Endothelial cell of umbilical vein (primary cell): Measurements from ENCODE around the gene ZC3H7A. TPM values are rescaled to one million over a fixed set of nuclear protein-coding genes. Genes with fewer than 3 reads are reported as not detected.
A peak's percentile ranks its signal among the peaks of the same experiment; 100 is the strongest.

ENCODE experiments used
- BruUV-seq: library from RNA; stranded (reverse); fragments of 400-500 nt; replicated peaks from 2 replicates; lab custom pipeline; 2021; lab: Mats Ljungman, UMichigan
- CTCF ChIA-PET: fragments of 300-600, 350-600 bp; sonication (Branson Sonifier 250); formaldehyde crosslinking; loops from one replicate; lab custom pipeline; 2021; ENCODE audit warnings: antibody characterized with exemption, inconsistent platforms; lab: Charles Lee
- POLR2A ChIA-PET: fragments of 300-600, 350-600 bp; sonication (Branson Sonifier 250); formaldehyde crosslinking; loops from one replicate; lab custom pipeline; 2021; ENCODE audit warnings: antibody characterized with exemption, inconsistent platforms; lab: Charles Lee
- DNase-seq: peaks from one replicate; pipeline ENCODE4 v3.0.0-alpha.2; 2011; ENCODE audit warnings: low read depth, low spot score
- FAIRE-seq: peaks from 2 replicates; lab custom pipeline; 2011; peaks lifted over from hg19 to GRCh38; lab: Jason Lieb, UNC
- H2AFZ ChIP-seq: 2 replicates; pipeline ENCODE4 v1.6.0; 2012; ENCODE audit warnings: low read depth, low read length, control low read depth, inconsistent platforms
- H3K27ac ChIP-seq: 2 replicates; pipeline ENCODE4 v1.5.1; 2011; ENCODE audit warnings: low read depth, mild to moderate bottlenecking, control low read depth, low read length, moderate library complexity; ENCODE audit not compliant: insufficient read depth
- H3K27me3 ChIP-seq, 2 experiments: 2 replicates each; pipeline versions ENCODE4 v1.6.0 to v1.6.1; 2011; ENCODE audit warnings: low read length in 2 of 2, mixed read lengths in 1 of 2; ENCODE audit not compliant: control insufficient read depth in 2 of 2, insufficient read depth in 2 of 2
- H3K36me3 ChIP-seq, 2 experiments: 2 replicates in 1 of 2; 3 replicates in 1 of 2; pipeline ENCODE4 v1.5.1; 2011; ENCODE audit warnings: low read length in 2 of 2, mild to moderate bottlenecking in 1 of 2, moderate library complexity in 1 of 2; ENCODE audit not compliant: control insufficient read depth in 2 of 2, insufficient read depth in 2 of 2; ENCODE audit errors: extremely low read depth in 1 of 2
- H3K4me1 ChIP-seq: 3 replicates; pipeline ENCODE4 v1.5.1; 2011; ENCODE audit warnings: mild to moderate bottlenecking, low read length; ENCODE audit not compliant: control insufficient read depth, insufficient read depth; ENCODE audit errors: extremely low read depth
- H3K4me2 ChIP-seq: 2 replicates; pipeline ENCODE4 v1.6.1; 2011; ENCODE audit warnings: low read length, control low read depth, mixed read lengths; ENCODE audit not compliant: insufficient read depth
- H3K4me3 ChIP-seq, 3 experiments: fragments of 200-600 bp in 1 of 3; sonication (generic), shearing (Covaris generic) in 1 of 3; replicated peaks in 1 of 3; 2 replicates each; pipeline ENCODE4 v1.5.1; 2011 to 2016; ENCODE audit warnings: control low read depth in 3 of 3, low read length in 3 of 3, mild to moderate bottlenecking in 2 of 3, inconsistent platforms in 1 of 3, low read depth in 1 of 3, moderate library complexity in 1 of 3; ENCODE audit not compliant: insufficient read depth in 1 of 3
- H3K79me2 ChIP-seq: 2 replicates; pipeline ENCODE4 v1.6.0; 2012; ENCODE audit warnings: low read length, inconsistent platforms; ENCODE audit not compliant: control insufficient read depth, insufficient read depth
- H3K9ac ChIP-seq: replicated peaks from 2 replicates; pipeline ENCODE3; 2011; ENCODE audit warnings: low read length, control low read depth; ENCODE audit not compliant: insufficient read depth; ENCODE audit errors: extremely low read depth
- H3K9me1 ChIP-seq: replicated peaks from 3 replicates; pipeline ENCODE4 v1.6.0; 2011; ENCODE audit warnings: mild to moderate bottlenecking, low read length; ENCODE audit not compliant: control insufficient read depth, insufficient read depth; ENCODE audit errors: extremely low read depth
- H3K9me3 ChIP-seq: replicated peaks from 2 replicates; pipeline ENCODE4 v1.5.1; 2012; ENCODE audit warnings: low read length, inconsistent platforms; ENCODE audit not compliant: control insufficient read depth, insufficient read depth
- H4K20me1 ChIP-seq: replicated peaks from 2 replicates; pipeline ENCODE3; 2011; ENCODE audit warnings: mild to moderate bottlenecking, low read length; ENCODE audit not compliant: control insufficient read depth, insufficient read depth; ENCODE audit errors: extremely low read depth
- CTCF ChIP-seq, 2 donors: IDR thresholded peaks; 1 replicate in 1 of 2; 2 replicates in 1 of 2; pipeline ENCODE4 v1.5.1; 2011; ENCODE audit warnings: low read length in 2 of 2, mild to moderate bottlenecking in 2 of 2, moderate library complexity in 2 of 2, control low read depth in 1 of 2, inconsistent platforms in 1 of 2, low read depth in 1 of 2; ENCODE audit not compliant: insufficient read depth in 1 of 2; ENCODE audit errors: extremely low read depth in 1 of 2
- EZH2 ChIP-seq: IDR thresholded peaks from 2 replicates; pipeline ENCODE4 v1.6.1; 2012; ENCODE audit warnings: borderline replicate concordance, low read depth, mild to moderate bottlenecking, moderate library complexity, low read length, inconsistent platforms; ENCODE audit not compliant: severe bottlenecking
- FOS ChIP-seq: IDR thresholded peaks from 2 replicates; pipeline ENCODE4 v1.6.1; 2011; ENCODE audit warnings: mild to moderate bottlenecking, low read length, moderate library complexity, borderline replicate concordance; ENCODE audit not compliant: insufficient read depth
- GATA2 ChIP-seq: IDR thresholded peaks from 2 replicates; pipeline ENCODE4 v1.7.0; 2011; ENCODE audit warnings: low read depth, mild to moderate bottlenecking, moderate library complexity, mixed read lengths, low read length; ENCODE audit not compliant: insufficient read length, insufficient read depth
- JUN ChIP-seq: IDR thresholded peaks from 2 replicates; pipeline ENCODE4 v1.6.1; 2011; ENCODE audit warnings: borderline replicate concordance, low read depth; ENCODE audit not compliant: insufficient read length, insufficient read depth
- MYC ChIP-seq: IDR thresholded peaks from one replicate; pipeline ENCODE4 v1.6.1; 2011; ENCODE audit warnings: mild to moderate bottlenecking, low read depth, low read length
- POLR2A ChIP-seq: IDR thresholded peaks from 2 replicates; pipeline ENCODE4 v1.6.1; 2012; ENCODE audit warnings: low read depth, mild to moderate bottlenecking, control low read depth, low read length
- POLR2AphosphoS5 ChIP-seq: IDR thresholded peaks from 2 replicates; pipeline ENCODE4 v1.6.1; 2012; ENCODE audit warnings: low read depth, mild to moderate bottlenecking, control low read depth, low read length, moderate library complexity; ENCODE audit not compliant: insufficient read depth
- dilution Hi-C: fragments of 300-500 bp; cut with MboI; formaldehyde crosslinking; loops from one replicate; pipeline ENCODE4 v1.15.0; 2019; ENCODE audit warnings: low sequenced_read_pairs; ENCODE audit not compliant: extremely low pct_ligation_motif_present
- intact Hi-C: fragments of 100-400 bp; cut with micrococcal nuclease; formaldehyde crosslinking; loops from one replicate; pipeline ENCODE4 v1.10.0; 2022
- polyA plus RNA-seq, 4 experiments: library from polyadenylated mRNA; depleted of rRNA in 3 of 4; stranded (reverse) in 3 of 4; unstranded in 1 of 4; fragments of >200 nt; gene quantifications; 2 replicates each; pipeline versions ENCODE4 v1.2.1 to v1.2.3, GENCODE V29; 2011 to 2012; ENCODE audit warnings: missing spikeins in 1 of 4
- total RNA-seq: library from RNA; stranded (reverse); gene quantifications from 2 replicates; pipeline ENCODE4 v1.2.3, GENCODE V29; 2021
- TF ChIP-seq, protein P1 (sequence below): IDR thresholded peaks from 2 replicates; pipeline ENCODE4 v1.6.1; 2011; ENCODE audit not compliant: insufficient read depth, insufficient read length

The ZC3H7A gene
- total and polyA plus RNA-seq, 2 donors (not counting 3 experiments of a cell fraction or from before 2014, with no cell fraction given): 44.1 to 78.0 TPM

GRCh38 chr16:11797957-11798299 is 870 bp upstream of the ZC3H7A start:
- FAIRE-seq (peak; percentile 37), DNase-seq (peak; percentile 50)
- Histone ChIP-seq H3K4me2 (peak overlapping the region; percentile 88), H3K27me3 (no peaks in the 10 kb centered on the region), H2AFZ (peak overlapping the region; percentile 24), H3K9me3 (no peaks in the 10 kb centered on the region), H4K20me1 (no peaks in the 10 kb centered on the region), H3K9me1 (no peaks in the 10 kb centered on the region), H3K27ac (peak overlapping the region; percentile 77), H3K79me2 (peaks cover 54% of the 10 kb centered on the region), H3K36me3 (peaks cover 0 to 4% of the 10 kb centered on the region in 2 experiments), H3K9ac (peak overlapping the region; percentile 88), H3K4me1 (peaks cover 32% of the 10 kb centered on the region), H3K4me3 (peak overlapping the region; percentile 54 to 76 (median 65))
- intact Hi-C loops (loop anchor here (1.0 kb wide), 3 partner anchors 15 to 56 kb away; partner anchors contain the start of genes RSL1D1 and TXNDC11), dilution Hi-C loops (no loop called here)
- ChIA-PET POLR2A (interaction anchor here (0.8 to 1.0 kb wide), 3 partner anchors 12 to 55 kb away, joined by 4 to 5 read pairs (median 4); partner anchors contain the start of gene TXNDC11), CTCF (interaction anchor here (0.5 to 3.3 kb wide), 22 partner anchors 9 to 390 kb away, joined by 3 to 29 read pairs (median 5); partner anchors contain the start of genes GSPT1, RSL1D1 and TXNDC11)
- TF ChIP-seq POLR2AphosphoS5 (no peak), JUN (no peak), CTCF (IDR thresholded peaks at IDR 0.05; ENCODE audit: extremely low read depth in 1 of 2, insufficient read depth in 1 of 2, low read depth in 1 of 2, low read length in 2 of 2) (no peak), POLR2A (no peak), GATA2 (no peak), EZH2 (no peak), FOS (no peak), MYC (no peak)
- TF ChIP-seq, protein P1, sequence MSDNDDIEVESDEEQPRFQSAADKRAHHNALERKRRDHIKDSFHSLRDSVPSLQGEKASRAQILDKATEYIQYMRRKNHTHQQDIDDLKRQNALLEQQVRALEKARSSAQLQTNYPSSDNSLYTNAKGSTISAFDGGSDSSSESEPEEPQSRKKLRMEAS: no peak
- BruUV-seq: no TSS peak
